ENCODE results near the gene PLXNA2. TPM values are rescaled to one million over a fixed set of nuclear protein-coding genes. Genes with fewer than 3 reads are reported as not detected.
A peak's percentile ranks its signal among the peaks of the same experiment; 100 is the strongest.

The PLXNA2 gene
- total and polyA plus RNA-seq, 7 donors, result 2.4 to 16.1 (median 6.4) TPM

DNA sequence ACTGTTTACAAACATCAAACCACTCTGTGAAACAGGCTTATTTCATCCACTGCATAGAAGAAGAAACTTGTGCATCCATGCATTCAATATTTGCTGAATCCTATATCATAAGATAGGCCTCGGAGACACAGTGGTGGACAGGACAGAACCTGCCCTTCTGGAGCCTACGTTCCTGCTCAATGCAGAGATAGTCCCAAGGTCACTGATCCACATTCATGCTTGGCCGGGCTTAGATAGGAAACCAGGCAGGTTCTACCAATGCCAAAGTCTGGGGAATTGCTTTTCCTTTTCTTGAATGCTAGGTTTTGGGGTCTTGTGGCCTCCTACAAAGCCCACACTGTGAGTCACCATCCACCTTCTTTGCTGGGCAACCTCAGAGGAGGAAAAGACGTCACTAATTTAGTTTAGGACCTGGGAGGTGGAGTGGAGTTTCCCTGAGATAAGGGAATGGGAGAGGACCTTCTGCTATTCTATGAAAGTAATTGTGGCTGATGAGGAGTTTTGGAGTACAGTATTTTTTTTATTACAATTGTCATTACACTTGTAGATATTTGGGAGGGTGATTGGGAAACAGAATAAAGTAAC, 233.6 kb downstream of the PLXNA2 start:
- Histone ChIP-seq H3K9me3 (no peaks in the 10 kb centered on the region), H3K4me3 (no peak overlapping the region), H3K36me3 (no peaks in the 10 kb centered on the region), H3K27me3 (no peaks in the 10 kb centered on the region), H3K27ac (no peak overlapping the region), H3K4me1 (no peaks in the 10 kb centered on the region)
- 72 to 86% methylated on average over 4 of the region's 4 CpGs for WGBS, 2 donors
- intact Hi-C loops (cut with DNase I), result no loop called here
- no peak for TF ChIP-seq POLR2A (IDR thresholded peaks at IDR 0.05)
- no peak for TF ChIP-seq EP300 (IDR thresholded peaks at IDR 0.05)
- TF ChIP-seq POLR2AphosphoS5 (IDR thresholded peaks at IDR 0.05), result no peak
- TF ChIP-seq CTCF (IDR thresholded peaks at IDR 0.05), result no peak
- DNase-seq, result no peak

- intact Hi-C loops (cut with DNase I), result no loop called here
- TF ChIP-seq CTCF (IDR thresholded peaks at IDR 0.05), result no peak
- no peak for TF ChIP-seq POLR2AphosphoS5 (IDR thresholded peaks at IDR 0.05)
- no peak for TF ChIP-seq POLR2A (IDR thresholded peaks at IDR 0.05)
- no peak for TF ChIP-seq EP300 (IDR thresholded peaks at IDR 0.05)
Observed at GRCh38 chr1:208009706-208010444, 234.3 kb downstream of the PLXNA2 start.

GRCh38 chr1:208009303-208009702, 234.9 kb downstream of the PLXNA2 start:
- no peaks in the 10 kb centered on the region for H3K4me1 ChIP-seq
- DNase-seq, result no peak
- WGBS, 2 donors, result 94 to 96% methylated on average over 8 of the region's 8 CpGs
- no peak overlapping the region for H3K4me3 ChIP-seq
- no peaks in the 10 kb centered on the region for H3K27me3 ChIP-seq
- no peaks in the 10 kb centered on the region for H3K36me3 ChIP-seq
- H3K9me3 ChIP-seq, result no peaks in the 10 kb centered on the region
- no peak overlapping the region for H3K27ac ChIP-seq
- intact Hi-C loops (cut with DNase I), result no loop called here
- TF ChIP-seq EP300 (IDR thresholded peaks at IDR 0.05) (no peak), POLR2A (IDR thresholded peaks at IDR 0.05) (no peak), CTCF (IDR thresholded peaks at IDR 0.05) (no peak), POLR2AphosphoS5 (IDR thresholded peaks at IDR 0.05) (no peak)

More at GRCh38 chr1:208009706-208010444, 234.3 kb downstream of the PLXNA2 start:
- Histone ChIP-seq H3K9me3 (no peaks in the 10 kb centered on the region), H3K4me3 (no peak overlapping the region), H3K36me3 (no peaks in the 10 kb centered on the region), H3K27me3 (no peaks in the 10 kb centered on the region), H3K27ac (no peak overlapping the region), H3K4me1 (no peaks in the 10 kb centered on the region)
- WGBS, 2 donors, result 89 to 91% methylated on average over 12 of the region's 12 CpGs
- no peak for DNase-seq

DNA sequence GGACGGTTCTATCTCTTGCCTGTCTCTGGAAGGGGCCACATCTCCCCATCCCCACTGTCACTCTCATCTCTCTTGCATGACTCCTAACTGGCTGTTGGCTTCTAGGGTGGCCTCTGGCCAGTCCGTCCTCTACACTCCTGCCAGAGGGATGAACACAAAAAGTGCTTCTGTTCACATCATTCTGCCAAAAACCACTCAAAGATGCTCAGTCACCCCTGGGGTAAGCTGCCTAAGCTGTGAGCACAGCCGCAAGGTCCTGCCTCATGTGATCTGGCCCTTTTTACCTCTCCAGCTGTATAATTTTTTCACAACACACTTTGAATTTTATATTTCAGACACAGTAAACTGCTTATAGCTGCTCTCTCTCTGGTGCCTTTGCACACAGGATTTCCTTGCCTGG, 235.7 kb downstream of the PLXNA2 start:
- TF ChIP-seq POLR2AphosphoS5 (IDR thresholded peaks at IDR 0.05), result no peak
- TF ChIP-seq EP300 (IDR thresholded peaks at IDR 0.05), result no peak
- no peak for TF ChIP-seq POLR2A (IDR thresholded peaks at IDR 0.05)
- no peak for TF ChIP-seq CTCF (IDR thresholded peaks at IDR 0.05)
- DNase-seq, result no peak
- Histone ChIP-seq H3K4me1 (no peaks in the 10 kb centered on the region), H3K4me3 (no peak overlapping the region), H3K27ac (peak overlapping the region in 1 of 4 donors; percentile 27), H3K9me3 (no peaks in the 10 kb centered on the region), H3K27me3 (no peaks in the 10 kb centered on the region), H3K36me3 (no peaks in the 10 kb centered on the region)
- 86 to 94% methylated on average over 3 of the region's 3 CpGs for WGBS, 2 donors
- intact Hi-C loops (cut with DNase I), result no loop called here
